GM19035 (cell line): ENCODE results near the gene EIPR1.
A peak's percentile ranks its signal among the peaks of the same experiment; 100 is the strongest.

ENCODE experiments used
- ATAC-seq: cut with Tn5 transposase; IDR thresholded peaks from one replicate; pipeline ENCODE4 v1.9.1; 2021; ENCODE audit not compliant: unreplicated experiment

EIPR1 gene

GRCh38 chr2:3256605-3257004, 121.0 kb downstream of the EIPR1 start:
- no peak for ATAC-seq

GRCh38 chr2:3256157-3256556, 121.5 kb downstream of the EIPR1 start:
- ATAC-seq = no peak

- peak; percentile 57 for ATAC-seq
Measured at GRCh38 chr2:3254442-3254941, 123.1 kb downstream of the EIPR1 start.

GRCh38 chr2:3253913-3254441, 123.6 kb downstream of the EIPR1 start:
- no peak for ATAC-seq

- no peak for ATAC-seq
Measured at GRCh38 chr2:3251946-3252345, 125.7 kb downstream of the EIPR1 start.

GRCh38 chr2:3249476-3249962, 128.1 kb downstream of the EIPR1 start:
- ATAC-seq = no peak

- ATAC-seq = no peak
Measured at GRCh38 chr2:3248754-3249475, 128.7 kb downstream of the EIPR1 start.

- ATAC-seq = no peak
Measured at GRCh38 chr2:3246928-3247714, 130.5 kb downstream of the EIPR1 start.

GRCh38 chr2:3246406-3246805, 131.2 kb downstream of the EIPR1 start:
- no peak for ATAC-seq

- ATAC-seq = no peak
Measured at GRCh38 chr2:3244486-3244885, 133.1 kb downstream of the EIPR1 start.

GRCh38 chr2:3243804-3244203, 133.8 kb downstream of the EIPR1 start:
- ATAC-seq = no peak

- ATAC-seq = no peak
Measured at GRCh38 chr2:3242747-3243369, 134.8 kb downstream of the EIPR1 start.

GRCh38 chr2:3241971-3242746, 135.5 kb downstream of the EIPR1 start:
- ATAC-seq = no peak

- no peak for ATAC-seq
Measured at GRCh38 chr2:3238951-3239841, 138.4 kb downstream of the EIPR1 start.

GRCh38 chr2:3236300-3237045, 141.1 kb downstream of the EIPR1 start:
- ATAC-seq = no peak

- no peak for ATAC-seq
Measured at GRCh38 chr2:3233877-3234276, 143.7 kb downstream of the EIPR1 start.

GRCh38 chr2:3229221-3229620, 148.4 kb downstream of the EIPR1 start:
- ATAC-seq = no peak

GRCh38 chr2:3224681-3225080, 152.9 kb downstream of the EIPR1 start:
- ATAC-seq = no peak
